ENCODE measurements around the gene ZNF273. TPM values are rescaled to one million over a fixed set of nuclear protein-coding genes. Genes with fewer than 3 reads are reported as not detected.

The ZNF273 gene
- total RNA-seq, 2 donors from 2014 or later = 15.5 to 20.5 TPM

DNA sequence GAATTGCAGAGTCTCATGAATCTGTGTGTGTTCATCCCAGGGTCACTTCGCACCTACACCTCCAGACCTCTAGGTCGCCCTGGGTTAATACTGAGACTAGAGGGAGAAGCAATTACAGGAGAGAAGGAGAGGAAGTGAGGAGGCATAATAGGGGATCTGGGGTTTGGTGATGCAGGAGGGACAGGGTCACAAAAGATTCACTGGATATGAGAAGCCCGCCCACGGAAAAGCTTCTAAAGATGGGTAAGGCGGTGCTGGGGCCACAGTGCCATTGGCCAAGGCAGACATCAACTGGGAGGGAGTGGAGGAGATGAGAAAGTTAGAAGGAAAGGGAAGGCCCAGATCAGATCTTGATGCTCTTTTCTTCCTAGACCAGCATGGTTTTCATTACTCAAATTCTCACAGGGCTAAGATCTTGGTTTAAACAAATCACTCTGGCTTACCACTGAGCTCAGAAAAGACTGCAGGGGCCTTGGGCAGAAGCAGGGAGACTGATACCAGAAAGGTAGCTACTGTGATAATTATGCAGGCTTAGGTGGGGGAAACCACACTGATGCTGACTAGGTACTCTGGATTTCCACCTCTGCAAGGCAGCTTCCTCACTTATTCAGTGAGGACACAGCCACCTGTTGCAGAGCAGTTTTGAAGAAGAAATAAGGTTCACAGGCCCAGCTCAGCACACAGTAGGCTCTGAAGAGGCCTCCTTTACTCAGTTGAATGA is 17.4 kb upstream of the ZNF273 start:
- Mint-ChIP-seq H3K27me3 (ENCODE audit: insufficient read depth) (peaks cover 93% of the 10 kb centered on the region), H3K4me1 (peaks cover 4% of the 10 kb centered on the region), H3K4me3 (no peak overlapping the region), H3K27ac (no peak overlapping the region), H3K9me3 (peaks cover 33% of the 10 kb centered on the region), H3K36me3 (ENCODE audit: low read depth) (peaks cover 3% of the 10 kb centered on the region)
- Histone ChIP-seq H3K27ac (ENCODE audit: low read depth, low read length) (no peak overlapping the region), H3K36me3 (ENCODE audit: control insufficient read depth, insufficient read depth, low read length) (no peaks in the 10 kb centered on the region), H3K4me1 (ENCODE audit: control insufficient read depth, insufficient read depth, low read length) (peaks cover 3% of the 10 kb centered on the region), H3K4me3 (ENCODE audit: low read length) (no peak overlapping the region), H3K9me3 (ENCODE audit: control insufficient read depth, low read length) (no peaks in the 10 kb centered on the region), H3K27me3 (ENCODE audit: control insufficient read depth, insufficient read depth, low read length, poor library complexity, severe bottlenecking) (peaks cover 68% of the 10 kb centered on the region), H3K9ac (ENCODE audit: extremely low read depth, low read length, poor library complexity, severe bottlenecking) (no peak overlapping the region)
- DNase-seq = peak; percentile 9
- 63 to 90% methylated on average over 3 to 5 of the region's 5 CpGs for WGBS, 2 experiments (ENCODE audit: insufficient coverage in 1 of 2, insufficient read length in 1 of 2)
- TF ChIP-seq, protein P1, sequence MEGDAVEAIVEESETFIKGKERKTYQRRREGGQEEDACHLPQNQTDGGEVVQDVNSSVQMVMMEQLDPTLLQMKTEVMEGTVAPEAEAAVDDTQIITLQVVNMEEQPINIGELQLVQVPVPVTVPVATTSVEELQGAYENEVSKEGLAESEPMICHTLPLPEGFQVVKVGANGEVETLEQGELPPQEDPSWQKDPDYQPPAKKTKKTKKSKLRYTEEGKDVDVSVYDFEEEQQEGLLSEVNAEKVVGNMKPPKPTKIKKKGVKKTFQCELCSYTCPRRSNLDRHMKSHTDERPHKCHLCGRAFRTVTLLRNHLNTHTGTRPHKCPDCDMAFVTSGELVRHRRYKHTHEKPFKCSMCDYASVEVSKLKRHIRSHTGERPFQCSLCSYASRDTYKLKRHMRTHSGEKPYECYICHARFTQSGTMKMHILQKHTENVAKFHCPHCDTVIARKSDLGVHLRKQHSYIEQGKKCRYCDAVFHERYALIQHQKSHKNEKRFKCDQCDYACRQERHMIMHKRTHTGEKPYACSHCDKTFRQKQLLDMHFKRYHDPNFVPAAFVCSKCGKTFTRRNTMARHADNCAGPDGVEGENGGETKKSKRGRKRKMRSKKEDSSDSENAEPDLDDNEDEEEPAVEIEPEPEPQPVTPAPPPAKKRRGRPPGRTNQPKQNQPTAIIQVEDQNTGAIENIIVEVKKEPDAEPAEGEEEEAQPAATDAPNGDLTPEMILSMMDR (conservative IDR thresholded peaks at IDR 0.05) = no peak

DNA sequence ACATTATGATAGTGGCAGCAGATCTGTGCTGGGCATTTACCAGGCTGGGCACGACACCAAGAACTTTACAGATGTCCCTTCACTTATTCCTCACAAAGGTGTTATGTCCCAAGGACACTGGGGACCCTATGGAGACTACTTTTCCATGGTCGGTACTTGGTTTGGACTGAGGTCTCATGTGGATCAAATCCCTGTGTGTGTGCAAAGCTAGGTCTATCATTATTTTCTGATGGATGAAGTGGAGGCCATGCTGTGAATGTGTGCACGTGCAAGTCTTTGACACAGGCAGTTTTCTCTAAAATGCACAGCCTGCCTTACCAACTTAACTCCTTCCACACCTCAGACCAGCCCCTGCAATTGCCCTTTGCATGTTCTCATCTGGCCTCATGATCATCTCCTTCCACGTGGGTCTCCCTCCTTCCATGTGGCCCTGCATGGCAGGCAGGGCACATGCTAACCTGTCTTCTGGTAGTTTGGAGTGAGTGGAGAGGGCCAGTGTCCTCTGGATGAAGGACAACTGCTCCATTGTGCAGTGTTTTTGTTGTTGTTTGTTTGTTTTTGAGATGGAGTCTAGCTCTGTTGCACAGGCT is 16.0 kb upstream of the ZNF273 start:
- peaks cover 97% of the 10 kb centered on the region for H3K27me3 Mint-ChIP-seq (ENCODE audit: insufficient read depth)
- Histone ChIP-seq H3K4me1 (ENCODE audit: control insufficient read depth, insufficient read depth, low read length) (peaks cover 6% of the 10 kb centered on the region), H3K9me3 (ENCODE audit: control insufficient read depth, low read length) (no peaks in the 10 kb centered on the region), H3K4me3 (ENCODE audit: low read length) (no peak overlapping the region), H3K36me3 (ENCODE audit: control insufficient read depth, insufficient read depth, low read length) (no peaks in the 10 kb centered on the region), H3K27me3 (ENCODE audit: control insufficient read depth, insufficient read depth, low read length, poor library complexity, severe bottlenecking) (peaks cover 71% of the 10 kb centered on the region), H3K27ac (ENCODE audit: low read depth, low read length) (no peak overlapping the region), H3K9ac (ENCODE audit: extremely low read depth, low read length, poor library complexity, severe bottlenecking) (no peak overlapping the region)
- H3K36me3 Mint-ChIP-seq (ENCODE audit: low read depth) = peaks cover 3% of the 10 kb centered on the region
- peaks cover 8% of the 10 kb centered on the region for H3K4me1 Mint-ChIP-seq
- TF ChIP-seq, protein P1 (conservative IDR thresholded peaks at IDR 0.05) = no peak
- no peak overlapping the region for H3K27ac Mint-ChIP-seq
- peak; percentile 15 for DNase-seq
- H3K4me3 Mint-ChIP-seq = no peak overlapping the region
- 73 to 86% methylated on average over 3 to 4 of the region's 4 CpGs for WGBS, 2 experiments (ENCODE audit: insufficient coverage in 1 of 2, insufficient read length in 1 of 2)
- H3K9me3 Mint-ChIP-seq = peaks cover 20% of the 10 kb centered on the region

DNA sequence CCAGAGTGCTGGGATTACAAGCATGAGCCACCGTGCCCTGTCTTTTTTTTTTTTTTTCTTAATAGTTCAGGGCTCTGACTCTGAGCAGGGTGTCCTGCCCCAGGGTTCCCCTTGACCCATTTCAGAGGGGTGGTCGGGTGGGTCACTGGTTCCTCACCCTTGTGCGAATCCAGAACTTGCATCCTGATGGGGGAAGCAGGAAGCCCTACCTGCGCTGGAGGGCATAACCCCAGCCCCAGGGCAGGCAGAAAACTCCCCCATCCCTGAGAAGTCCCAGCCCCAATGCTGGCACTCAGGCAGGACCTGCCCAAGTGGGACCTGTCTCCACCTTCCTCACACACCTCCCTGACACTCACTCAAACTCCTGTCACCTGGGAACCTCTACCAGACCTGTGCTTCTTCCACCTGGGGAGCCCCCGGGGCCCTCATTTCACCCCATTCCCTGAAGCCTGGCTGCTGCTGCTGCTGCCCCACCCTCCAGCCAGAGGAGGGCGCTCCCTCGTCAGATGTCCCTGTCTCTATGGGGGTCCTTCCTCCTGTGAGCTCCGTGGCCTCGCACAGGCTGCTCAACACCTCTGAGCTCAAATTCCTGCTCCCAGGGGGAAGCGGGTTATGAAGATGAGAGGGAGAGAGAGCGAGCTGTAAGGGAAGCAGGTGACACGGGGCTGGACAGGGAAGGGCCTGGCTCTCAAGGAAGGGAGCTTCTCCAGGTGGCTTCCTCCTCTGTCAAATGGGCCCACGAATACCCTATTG is 15.1 kb upstream of the ZNF273 start:
- peak overlapping the region; percentile 76 for H3K4me3 ChIP-seq (ENCODE audit: low read length)
- peaks cover 71% of the 10 kb centered on the region for H3K27me3 ChIP-seq (ENCODE audit: control insufficient read depth, insufficient read depth, low read length, poor library complexity, severe bottlenecking)
- peaks cover 6% of the 10 kb centered on the region for H3K4me1 ChIP-seq (ENCODE audit: control insufficient read depth, insufficient read depth, low read length)
- Mint-ChIP-seq H3K36me3 (ENCODE audit: low read depth) (no peaks in the 10 kb centered on the region), H3K4me1 (peaks cover 9% of the 10 kb centered on the region), H3K9me3 (peaks cover 13% of the 10 kb centered on the region), H3K27me3 (ENCODE audit: insufficient read depth) (peaks cover 94% of the 10 kb centered on the region), H3K27ac (no peak overlapping the region), H3K4me3 (peak overlapping the region; percentile 59)
- peak; percentile 85 for DNase-seq
- H3K36me3 ChIP-seq (ENCODE audit: control insufficient read depth, insufficient read depth, low read length) = no peaks in the 10 kb centered on the region
- TF ChIP-seq, protein P1 (conservative IDR thresholded peaks at IDR 0.05) = peak; percentile 88
- H3K27ac ChIP-seq (ENCODE audit: low read depth, low read length) = no peak overlapping the region
- no peaks in the 10 kb centered on the region for H3K9me3 ChIP-seq (ENCODE audit: control insufficient read depth, low read length)
- H3K9ac ChIP-seq (ENCODE audit: extremely low read depth, low read length, poor library complexity, severe bottlenecking) = no peak overlapping the region
- 8 to 30% methylated on average over 5 to 12 of the region's 13 CpGs for WGBS, 2 experiments (ENCODE audit: insufficient coverage in 1 of 2, insufficient read length in 1 of 2)

Data from endodermal cell (in vitro differentiated cells).